SH-SY5Y (cell line): ENCODE results near the gene HNRNPR.

ENCODE experiments used
- GATA2 ChIP-seq: IDR thresholded peaks from 2 replicates; pipeline ENCODE4 v1.6.1; 2011; ENCODE audit warnings: mild to moderate bottlenecking, low read depth, low read length
- GATA3 ChIP-seq: IDR thresholded peaks from 2 replicates; pipeline ENCODE4 v1.6.1; 2011; ENCODE audit warnings: low read depth, mild to moderate bottlenecking, low read length, moderate library complexity

DNA sequence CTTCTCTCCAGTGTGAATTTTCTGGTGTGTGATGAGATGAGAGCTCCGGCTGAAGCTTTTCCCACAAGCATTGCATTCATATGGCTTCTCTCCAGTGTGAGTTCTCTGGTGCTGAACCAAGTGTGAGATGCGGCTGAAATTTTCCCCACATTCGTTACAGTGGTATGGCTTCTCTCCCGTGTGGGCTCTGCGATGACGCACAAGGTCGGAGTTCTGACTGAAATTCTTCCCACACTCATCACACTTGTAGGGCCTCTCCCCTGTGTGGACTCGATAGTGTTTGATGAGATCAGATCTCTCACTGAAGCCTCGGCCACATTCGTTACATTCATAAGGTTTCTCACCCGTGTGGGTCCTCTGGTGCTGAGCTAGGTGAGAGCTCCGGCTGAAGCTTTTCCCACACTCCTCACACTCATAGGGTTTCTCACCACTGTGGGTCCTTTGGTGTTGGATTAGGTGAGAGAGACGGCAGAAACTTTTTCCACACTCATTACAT is 18.2 kb upstream of the HNRNPR start:
- no peak for TF ChIP-seq GATA2
- no peak for TF ChIP-seq GATA3
